Endothelial cell of umbilical vein (primary cell): ENCODE measurements around the gene CYFIP2. TPM values are rescaled to one million over a fixed set of nuclear protein-coding genes. Genes with fewer than 3 reads are reported as not detected.

Source experiments
- polyA plus RNA-seq, 4 experiments: library from polyadenylated mRNA; depleted of rRNA in 3 of 4; stranded (reverse) in 3 of 4; unstranded in 1 of 4; fragments of >200 nt; gene quantifications; 2 replicates each; pipeline versions ENCODE4 v1.2.1 to v1.2.3, GENCODE V29; 2011 to 2012; ENCODE audit warnings: missing spikeins in 1 of 4
- total RNA-seq: library from RNA; stranded (reverse); gene quantifications from 2 replicates; pipeline ENCODE4 v1.2.3, GENCODE V29; 2021

CYFIP2 gene
- total and polyA plus RNA-seq, 2 donors (not counting 3 experiments of a cell fraction or from before 2014, with no cell fraction given) = 9.2 to 22.4 TPM

Other genes starting within 250 kb of the CYFIP2 start
- not detected in 2 replicates for gene HAVCR1, start 207.0 kb upstream of the CYFIP2 start, total RNA-seq
- not detected in 2 replicates for gene HAVCR1, start 207.0 kb upstream of the CYFIP2 start, polyA plus RNA-seq
- gene HAVCR2, start 157.1 kb upstream of the CYFIP2 start, total RNA-seq = 0.42 TPM in 1 of 2 replicates, not detected in the other
- gene HAVCR2, start 157.1 kb upstream of the CYFIP2 start, polyA plus RNA-seq = 0.03 TPM in 1 of 2 replicates, not detected in the other
- 7.4 and 9.2 TPM in 2 replicates for gene MED7, start 123.3 kb upstream of the CYFIP2 start, total RNA-seq
- 3.9 and 4.3 TPM in 2 replicates for gene MED7, start 123.3 kb upstream of the CYFIP2 start, polyA plus RNA-seq
- gene GARIN3, start 99.9 kb upstream of the CYFIP2 start, total RNA-seq = not detected in 2 replicates
- gene GARIN3, start 99.9 kb upstream of the CYFIP2 start, polyA plus RNA-seq = not detected in 2 replicates
- gene ITK, start 85.3 kb upstream of the CYFIP2 start, total RNA-seq = not detected in 2 replicates
- not detected in 2 replicates for gene ITK, start 85.3 kb upstream of the CYFIP2 start, polyA plus RNA-seq
- not detected in 2 replicates for gene NIPAL4, start 194.1 kb downstream of the CYFIP2 start, total RNA-seq
- gene NIPAL4, start 194.1 kb downstream of the CYFIP2 start, polyA plus RNA-seq = 0.10 TPM in 1 of 2 replicates, not detected in the other